T-helper 2 cell treated with Interferon-gamma antibody and Interleukin-4, amounts not matched to agents 100 ng/mL and 5 ng/mL, for 36 hours (primary cell): ENCODE measurements around the gene ETFB. TPM values are rescaled to one million over a fixed set of nuclear protein-coding genes. Genes with fewer than 3 reads are reported as not detected.

Experiments used
- intact Hi-C: fragments of 100-400 bp; cut with micrococcal nuclease; formaldehyde crosslinking; loops from one replicate; pipeline ENCODE4 v1.15.1; 2023
- total RNA-seq: library from RNA; stranded (reverse); gene quantifications from 2 replicates; pipeline ENCODE4 v1.2.3, GENCODE V29; 2022

The ETFB gene
- total RNA-seq, 1 donor from 2014 or later: 125 TPM

GRCh38 chr19:51330366-51330765, 35.8 kb downstream of the ETFB start:
- intact Hi-C loops: no loop called here

GRCh38 chr19:51329411-51329810, 36.8 kb downstream of the ETFB start:
- intact Hi-C loops: loop anchor here (10.0 kb wide), 1 partner anchor 75 kb away; the partner anchor contains the start of gene SIGLECL1

- intact Hi-C loops: loop anchor here (1.0 to 10.0 kb wide), 3 partner anchors 12 to 169 kb away; partner anchors contain the start of gene SIGLECL1
These were observed 38.9 kb downstream of the ETFB start for GRCh38 chr19:51327066-51328001.

GRCh38 chr19:51326216-51327065, 39.7 kb downstream of the ETFB start:
- intact Hi-C loops: loop anchor here (1.0 to 10.0 kb wide), 3 partner anchors 13 to 168 kb away; partner anchors contain the start of gene SIGLECL1

GRCh38 chr19:51325161-51325976, 40.8 kb downstream of the ETFB start:
- intact Hi-C loops: loop anchor here (10.0 kb wide), 1 partner anchor 71 kb away; the partner anchor contains the start of gene SIGLECL1

GRCh38 chr19:51324167-51324481, 42.1 kb downstream of the ETFB start:
- intact Hi-C loops: loop anchor here (10.0 kb wide), 1 partner anchor 69 kb away; the partner anchor contains the start of gene SIGLECL1

GRCh38 chr19:51323481-51324166, 42.6 kb downstream of the ETFB start:
- intact Hi-C loops: loop anchor here (10.0 kb wide), 1 partner anchor 69 kb away; the partner anchor contains the start of gene SIGLECL1

GRCh38 chr19:51321799-51322198, 44.4 kb downstream of the ETFB start:
- intact Hi-C loops: loop anchor here (10.0 kb wide), 1 partner anchor 67 kb away; the partner anchor contains the start of gene SIGLECL1

GRCh38 chr19:51320280-51320657, 45.9 kb downstream of the ETFB start:
- intact Hi-C loops: loop anchor here (10.0 kb wide), 1 partner anchor 65 kb away; the partner anchor contains the start of gene SIGLECL1

GRCh38 chr19:51319649-51320279, 46.4 kb downstream of the ETFB start:
- intact Hi-C loops: loop anchor here (10.0 kb wide), 1 partner anchor 65 kb away; the partner anchor contains the start of gene SIGLECL1

GRCh38 chr19:51318687-51319648, 47.2 kb downstream of the ETFB start:
- intact Hi-C loops: no loop called here

- intact Hi-C loops: no loop called here
These were observed 48.2 kb downstream of the ETFB start for GRCh38 chr19:51317968-51318367.

- intact Hi-C loops: no loop called here
These were observed 48.8 kb downstream of the ETFB start for GRCh38 chr19:51317376-51317775.

- intact Hi-C loops: no loop called here
These were observed 49.5 kb downstream of the ETFB start for GRCh38 chr19:51316688-51317087.

GRCh38 chr19:51311351-51312257, 54.6 kb downstream of the ETFB start, which contains the start of gene IGLON5:
TSS of gene IGLON5 (plus strand) at chr19:51311644. CDS start at chr19:51311848, 204 bp downstream.
- intact Hi-C loops: no loop called here

- intact Hi-C loops: no loop called here
These were observed 60.7 kb downstream of the ETFB start for GRCh38 chr19:51305479-51305878.

GRCh38 chr19:51301266-51301665, 64.9 kb downstream of the ETFB start:
- intact Hi-C loops: no loop called here
